ENCODE results near the gene L3MBTL2. TPM values are rescaled to one million over a fixed set of nuclear protein-coding genes. Genes with fewer than 3 reads are reported as not detected.

The L3MBTL2 gene
- total RNA-seq, 1 donor from 2014 or later: 11.8 TPM

- no peaks in the 10 kb centered on the region for H3K9me3 ChIP-seq
- H3K27me3 ChIP-seq: no peaks in the 10 kb centered on the region
- no peak for TF ChIP-seq CTCF (IDR thresholded peaks at IDR 0.05)
- TF ChIP-seq POLR2A (IDR thresholded peaks at IDR 0.05): no peak
- no peak for TF ChIP-seq POLR2AphosphoS5 (IDR thresholded peaks at IDR 0.05; ENCODE audit: insufficient read depth in 1 of 2, low read depth in 1 of 2)
- H3K27ac ChIP-seq: no peak overlapping the region
- intact Hi-C loops (cut with DNase I): no loop called here
- no peak overlapping the region for H3K4me3 ChIP-seq
- H3K4me1 ChIP-seq: peaks cover 19% of the 10 kb centered on the region
- DNase-seq (ENCODE audit: extremely low spot score in 2 of 2): no peak
- H3K36me3 ChIP-seq: peaks cover 0 to 28% of the 10 kb centered on the region in 2 donors
Measured at GRCh38 chr22:41215409-41215808, 10.3 kb downstream of the L3MBTL2 start.

GRCh38 chr22:41215926-41216325 lies 10.8 kb downstream of the L3MBTL2 start:
- peaks cover 0 to 32% of the 10 kb centered on the region in 2 donors for H3K36me3 ChIP-seq
- peaks cover 19% of the 10 kb centered on the region for H3K4me1 ChIP-seq
- no peak for DNase-seq (ENCODE audit: extremely low spot score in 2 of 2)
- H3K27ac ChIP-seq: no peak overlapping the region
- no peaks in the 10 kb centered on the region for H3K27me3 ChIP-seq
- intact Hi-C loops (cut with DNase I): no loop called here
- H3K4me3 ChIP-seq: no peak overlapping the region
- no peaks in the 10 kb centered on the region for H3K9me3 ChIP-seq
- TF ChIP-seq POLR2A (IDR thresholded peaks at IDR 0.05): no peak
- no peak for TF ChIP-seq CTCF (IDR thresholded peaks at IDR 0.05)
- TF ChIP-seq POLR2AphosphoS5 (IDR thresholded peaks at IDR 0.05; ENCODE audit: insufficient read depth in 1 of 2, low read depth in 1 of 2): no peak

GRCh38 chr22:41216984-41217383 lies 11.9 kb downstream of the L3MBTL2 start:
- H3K36me3 ChIP-seq: peaks cover 4 to 41% of the 10 kb centered on the region in 2 donors
- no peaks in the 10 kb centered on the region for H3K9me3 ChIP-seq
- no peak overlapping the region for H3K4me3 ChIP-seq
- H3K4me1 ChIP-seq: peaks cover 19% of the 10 kb centered on the region
- intact Hi-C loops (cut with DNase I): no loop called here
- peak overlapping the region; percentile 53 for H3K27ac ChIP-seq
- no peaks in the 10 kb centered on the region for H3K27me3 ChIP-seq
- no peak for TF ChIP-seq POLR2AphosphoS5 (IDR thresholded peaks at IDR 0.05; ENCODE audit: insufficient read depth in 1 of 2, low read depth in 1 of 2)
- no peak for TF ChIP-seq POLR2A (IDR thresholded peaks at IDR 0.05)
- no peak for TF ChIP-seq CTCF (IDR thresholded peaks at IDR 0.05)
- no peak for DNase-seq (ENCODE audit: extremely low spot score in 2 of 2)

GRCh38 chr22:41217553-41218157 lies 12.5 kb downstream of the L3MBTL2 start:
- intact Hi-C loops (cut with DNase I): no loop called here
- H3K27me3 ChIP-seq: no peaks in the 10 kb centered on the region
- peaks cover 4 to 45% of the 10 kb centered on the region in 2 donors for H3K36me3 ChIP-seq
- H3K9me3 ChIP-seq: no peaks in the 10 kb centered on the region
- peak overlapping the region in 1 of 2 donors; percentile 19 for H3K4me3 ChIP-seq
- peak overlapping the region; percentile 53 for H3K27ac ChIP-seq
- peaks cover 19% of the 10 kb centered on the region for H3K4me1 ChIP-seq
- no peak for DNase-seq (ENCODE audit: extremely low spot score in 2 of 2)
- TF ChIP-seq CTCF (IDR thresholded peaks at IDR 0.05) (no peak), POLR2AphosphoS5 (IDR thresholded peaks at IDR 0.05; ENCODE audit: insufficient read depth in 1 of 2, low read depth in 1 of 2) (peak; percentile 60 to 69)

- Histone ChIP-seq H3K27ac (no peak overlapping the region), H3K4me1 (peaks cover 3% of the 10 kb centered on the region), H3K9me3 (no peaks in the 10 kb centered on the region), H3K36me3 (peaks cover 4 to 75% of the 10 kb centered on the region in 2 donors), H3K4me3 (no peak overlapping the region), H3K27me3 (no peaks in the 10 kb centered on the region)
- intact Hi-C loops (cut with DNase I): loop anchor here (1.0 kb wide), 1 partner anchor 109 kb away; no protein-coding TSS in a partner anchor
- DNase-seq (ENCODE audit: extremely low spot score in 2 of 2): no peak
- no peak for TF ChIP-seq CTCF (IDR thresholded peaks at IDR 0.05)
- TF ChIP-seq POLR2A (IDR thresholded peaks at IDR 0.05): no peak
Measured at GRCh38 chr22:41222846-41223507, 17.9 kb downstream of the L3MBTL2 start.

Data from vagina (tissue), 2 donors.